ENCODE results near the gene C14orf93. TPM values are rescaled to one million over a fixed set of nuclear protein-coding genes. Genes with fewer than 3 reads are reported as not detected.
A peak's percentile ranks its signal among the peaks of the same experiment; 100 is the strongest.

C14orf93 gene
- total and polyA plus RNA-seq, 9 of the 15 experiments (the other 6 are each of a cell fraction or from before 2014, with no cell fraction given), result 2.2 to 22.4 (median 16.1) TPM

GRCh38 chr14:22952418-22952817 is 57.5 kb downstream of the C14orf93 start:
- Histone ChIP-seq H3K36me3 (ENCODE audit: control insufficient read depth, insufficient read depth, low read length) (peaks cover 48% of the 10 kb centered on the region), H3K27ac (ENCODE audit: extremely low read depth, low read depth, low read length) (0 out of 3 replicates have a peak overlapping the region, but pooled peaks have one; percentile 13), H3K4me3 (no peak overlapping the region), H2AFZ (ENCODE audit: low read depth, low read length) (no peak overlapping the region), H3K4me2 (ENCODE audit: insufficient read depth, low read length) (no peak overlapping the region), H3K79me2 (ENCODE audit: control insufficient read depth, insufficient read depth, low read length) (peaks cover 13% of the 10 kb centered on the region), H3K9ac (ENCODE audit: insufficient read depth in 1 of 2, low read depth in 2 of 2, low read length in 2 of 2) (no peak overlapping the region), H3K9me1 (ENCODE audit: control insufficient read depth, insufficient read depth, low read length) (no peaks in the 10 kb centered on the region), H4K20me1 (replicated peaks; ENCODE audit: control insufficient read depth, insufficient read depth, low read length) (no peaks in the 10 kb centered on the region), H3K27me3 (ENCODE audit: control insufficient read depth in 2 of 2, insufficient read depth in 2 of 2, low read length in 2 of 2) (no peaks in the 10 kb centered on the region), H3K9me3 (replicated peaks; ENCODE audit: control insufficient read depth, insufficient read depth, low read depth, low read length) (no peaks in the 10 kb centered on the region), H3K4me1 (replicated peaks in 1 of 2; ENCODE audit: control insufficient read depth in 2 of 2, insufficient read depth in 2 of 2, low read length in 2 of 2) (peaks cover 5 to 8% of the 10 kb centered on the region in 2 experiments)
- FAIRE-seq (no peak), DNase-seq (ENCODE audit: extremely low read depth in 1 of 4, low spot score in 3 of 4) (no peak), ATAC-seq (no peak)
- intact Hi-C loops (cut with micrococcal nuclease), result no loop called here
- ChIA-PET POLR2A (interaction anchor here (1.1 kb wide), 1 partner anchor 12 kb away, joined by 3 read pairs; no protein-coding TSS in a partner anchor), CTCF (ENCODE audit: low intra/inter-chr PET ratio) (no interaction called here)
- 100% methylated on average over 1 of the region's 1 CpG for WGBS (ENCODE audit: insufficient coverage, low coverage, missing lambda C conversion rate)
- in situ Hi-C loops (cut with MboI), result no loop called here
- no TSS peak for BruUV-seq (replicated peaks)
- TF ChIP-seq CBX3 (IDR thresholded peaks at IDR 0.05; ENCODE audit: borderline replicate concordance in 1 of 2, low read length in 2 of 2), result no peak
- no peak for TF ChIP-seq COPS2 (conservative IDR thresholded peaks at IDR 0.05)
- no peak for TF ChIP-seq GTF2A2 (tag; IDR thresholded peaks at IDR 0.05)
- no peak for TF ChIP-seq PHTF2 (CRISPR knock-in tag; IDR thresholded peaks at IDR 0.05)
- no peak for TF ChIP-seq TEAD1 (CRISPR knock-in tag; IDR thresholded peaks at IDR 0.05)
- no peak for TF ChIP-seq TOE1 (IDR thresholded peaks at IDR 0.05; ENCODE audit: borderline replicate concordance)
- TF ChIP-seq TOE1 (CRISPR knock-in tag; IDR thresholded peaks at IDR 0.05; ENCODE audit: borderline replicate concordance, low read depth), result no peak
- no peak for TF ChIP-seq THRB (CRISPR knock-in tag; conservative IDR thresholded peaks at IDR 0.05)
- no peak for TF ChIP-seq NFIX (CRISPR knock-in tag; IDR thresholded peaks at IDR 0.05; ENCODE audit: low read depth)
- no peak for TF ChIP-seq ZNF23 (CRISPR knock-in tag; IDR thresholded peaks at IDR 0.05)
- no peak for TF ChIP-seq ZNF609 (CRISPR knock-in tag; IDR thresholded peaks at IDR 0.05; ENCODE audit: borderline replicate concordance)
- TF ChIP-seq POLR2B (IDR thresholded peaks at IDR 0.05; ENCODE audit: low read depth, partially characterized antibody), result no peak
- TF ChIP-seq HMG20A (CRISPR knock-in tag; conservative IDR thresholded peaks at IDR 0.05), result no peak
- TF ChIP-seq ZNF639 (CRISPR knock-in tag; conservative IDR thresholded peaks at IDR 0.05 in 1 of 2, IDR thresholded peaks at IDR 0.05 in 1 of 2), result no peak
